ENCODE data around the gene GNPDA2.
"Not testable (repeated sequence)": the region's sequence is repeated elsewhere in the genome, so short reads cannot be mapped to it uniquely, and the experiment has no call there.

Gene GNPDA2

DNA sequence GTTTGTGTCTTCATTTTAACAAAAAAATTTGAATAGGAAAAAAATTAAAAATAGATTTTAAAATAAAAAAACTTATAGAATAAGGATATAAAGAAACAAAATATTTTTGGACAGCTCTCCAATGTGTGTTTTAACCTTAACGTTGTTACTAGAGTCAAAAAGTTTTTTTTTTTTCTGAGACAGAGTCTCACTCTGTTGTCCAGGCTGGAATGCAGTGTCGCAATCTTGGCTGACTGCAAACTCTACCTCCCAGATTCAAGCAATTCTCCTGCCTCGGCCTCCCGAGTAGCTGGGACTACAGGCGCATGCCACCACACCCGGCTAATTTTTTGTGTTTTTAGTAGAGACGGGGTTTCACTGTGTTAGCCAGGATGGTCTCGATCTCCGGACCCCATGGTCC lies 2.3 kb upstream of the GNPDA2 start:
- H3K27me3 ChIP-seq (ENCODE audit: low read depth, low read length); H3K27ac ChIP-seq (ENCODE audit: low read length); H3K9me3 ChIP-seq (ENCODE audit: control insufficient read depth in 1 of 2, low read length in 2 of 2); H3K4me3 ChIP-seq (ENCODE audit: low read depth in 1 of 2, low read length in 2 of 2); H3K36me3 ChIP-seq (ENCODE audit: control insufficient read depth in 1 of 2, insufficient read depth in 2 of 2, low read length in 2 of 2): not testable (repeated sequence)
- peaks cover 5 to 13% of the 10 kb centered on the region in 2 donors for H3K4me1 ChIP-seq (ENCODE audit: control insufficient read depth in 1 of 2, insufficient read depth in 2 of 2, low read length in 2 of 2)

DNA sequence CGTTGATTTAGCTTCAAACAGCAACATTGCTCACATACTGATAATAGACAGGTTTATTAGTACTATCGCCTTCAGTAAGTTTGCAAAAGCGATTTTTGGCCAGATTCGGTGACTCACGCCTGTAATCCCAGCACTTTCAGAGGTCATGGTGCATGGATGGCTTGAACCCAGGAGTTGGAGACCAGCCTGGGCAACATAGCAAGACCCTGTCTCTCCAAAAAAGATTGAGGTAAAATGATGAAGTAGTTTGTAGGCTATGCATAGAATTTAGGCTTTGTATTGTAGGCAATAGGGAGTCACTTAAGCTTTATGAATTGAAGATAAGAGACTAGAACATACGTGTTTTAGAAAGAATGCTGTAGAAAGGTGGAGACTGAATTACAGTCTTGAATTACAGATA lies 1.1 kb upstream of the GNPDA2 start:
- Histone ChIP-seq H3K27me3 (ENCODE audit: low read depth, low read length) (no peaks in the 10 kb centered on the region), H3K9me3 (ENCODE audit: control insufficient read depth in 1 of 2, low read length in 2 of 2) (no peaks in the 10 kb centered on the region), H3K4me3 (ENCODE audit: low read depth in 1 of 2, low read length in 2 of 2) (peak overlapping the region in 1 of 2 donors; percentile 97), H3K27ac (ENCODE audit: low read length) (no peak overlapping the region), H3K36me3 (ENCODE audit: control insufficient read depth in 1 of 2, insufficient read depth in 2 of 2, low read length in 2 of 2) (no peaks in the 10 kb centered on the region), H3K4me1 (ENCODE audit: control insufficient read depth in 1 of 2, insufficient read depth in 2 of 2, low read length in 2 of 2) (peaks cover 5 to 17% of the 10 kb centered on the region in 2 donors)

DNA sequence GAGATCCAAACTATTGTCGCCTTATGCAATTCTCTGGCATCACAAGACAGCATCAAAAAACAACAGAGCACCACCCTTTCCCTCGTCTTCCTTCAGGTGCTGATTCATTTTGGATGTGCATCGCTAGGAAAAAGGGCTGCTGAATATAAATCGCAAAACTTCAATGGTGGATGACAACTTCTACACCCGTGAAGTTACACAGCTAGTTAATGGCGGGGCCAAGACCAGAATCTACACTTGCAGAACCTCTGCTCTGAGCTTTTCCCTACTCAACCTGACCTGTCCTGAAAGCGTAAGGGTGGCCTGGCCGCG lies 674 bp downstream of the GNPDA2 start:
- Histone ChIP-seq H3K4me3 (ENCODE audit: low read depth in 1 of 2, low read length in 2 of 2) (peak overlapping the region; percentile 93 to 97), H3K4me1 (ENCODE audit: control insufficient read depth in 1 of 2, insufficient read depth in 2 of 2, low read length in 2 of 2) (peaks cover 5 to 17% of the 10 kb centered on the region in 2 donors), H3K27me3 (ENCODE audit: low read depth, low read length) (no peaks in the 10 kb centered on the region), H3K27ac (ENCODE audit: low read length) (peak overlapping the region; percentile 75), H3K9me3 (ENCODE audit: control insufficient read depth in 1 of 2, low read length in 2 of 2) (no peaks in the 10 kb centered on the region), H3K36me3 (ENCODE audit: control insufficient read depth in 1 of 2, insufficient read depth in 2 of 2, low read length in 2 of 2) (no peaks in the 10 kb centered on the region)

DNA sequence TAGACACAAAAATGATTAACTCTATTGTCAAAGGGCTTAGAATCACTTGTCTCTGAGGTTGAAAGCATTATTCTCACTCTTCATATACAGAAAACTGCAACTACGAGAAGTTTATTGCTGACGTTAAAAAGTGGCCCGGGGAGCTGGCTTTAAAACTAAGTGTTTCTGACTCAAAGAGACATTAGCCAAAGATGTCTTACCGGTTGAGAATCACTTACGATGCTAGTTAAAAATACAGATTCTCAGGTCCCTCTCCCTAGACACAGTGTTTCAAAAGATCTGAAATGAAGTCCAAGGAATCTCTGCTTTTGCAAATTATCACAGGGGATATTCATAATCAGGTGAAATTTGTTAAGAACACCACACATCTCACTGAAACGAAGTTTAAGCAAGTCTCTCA lies 1.2 kb downstream of the GNPDA2 start:
- peak overlapping the region; percentile 75 for H3K27ac ChIP-seq (ENCODE audit: low read length)
- H3K4me1 ChIP-seq (ENCODE audit: control insufficient read depth in 1 of 2, insufficient read depth in 2 of 2, low read length in 2 of 2): peaks cover 5 to 17% of the 10 kb centered on the region in 2 donors
- no peaks in the 10 kb centered on the region for H3K27me3 ChIP-seq (ENCODE audit: low read depth, low read length)
- no peaks in the 10 kb centered on the region for H3K36me3 ChIP-seq (ENCODE audit: control insufficient read depth in 1 of 2, insufficient read depth in 2 of 2, low read length in 2 of 2)
- H3K4me3 ChIP-seq (ENCODE audit: low read depth in 1 of 2, low read length in 2 of 2): peak overlapping the region; percentile 93 to 97
- no peaks in the 10 kb centered on the region for H3K9me3 ChIP-seq (ENCODE audit: control insufficient read depth in 1 of 2, low read length in 2 of 2)

DNA sequence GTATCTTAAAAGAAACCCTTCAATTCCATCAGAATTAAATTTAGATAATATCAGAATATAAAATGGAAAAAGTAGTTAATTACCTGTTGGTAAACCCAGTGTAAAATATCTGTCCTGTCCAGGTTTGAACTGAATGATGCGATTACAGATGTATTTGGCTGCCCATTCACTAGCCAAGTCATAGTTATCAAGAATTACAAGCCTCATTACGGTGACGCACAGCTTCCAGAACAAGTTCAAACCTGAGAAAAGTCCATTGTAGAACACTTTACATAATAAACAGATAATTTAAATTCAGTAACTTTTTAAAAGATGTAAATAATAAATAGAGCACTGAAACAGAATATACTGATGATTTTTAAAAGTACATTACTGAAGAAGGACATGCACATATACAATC lies 4.4 kb downstream of the GNPDA2 start:
- Histone ChIP-seq H3K36me3 (ENCODE audit: control insufficient read depth in 1 of 2, insufficient read depth in 2 of 2, low read length in 2 of 2) (no peaks in the 10 kb centered on the region), H3K4me1 (ENCODE audit: control insufficient read depth in 1 of 2, insufficient read depth in 2 of 2, low read length in 2 of 2) (peaks cover 4 to 14% of the 10 kb centered on the region in 2 donors), H3K4me3 (ENCODE audit: low read depth in 1 of 2, low read length in 2 of 2) (no peak overlapping the region), H3K9me3 (ENCODE audit: control insufficient read depth in 1 of 2, low read length in 2 of 2) (no peaks in the 10 kb centered on the region), H3K27me3 (ENCODE audit: low read depth, low read length) (no peaks in the 10 kb centered on the region), H3K27ac (ENCODE audit: low read length) (no peak overlapping the region)

DNA sequence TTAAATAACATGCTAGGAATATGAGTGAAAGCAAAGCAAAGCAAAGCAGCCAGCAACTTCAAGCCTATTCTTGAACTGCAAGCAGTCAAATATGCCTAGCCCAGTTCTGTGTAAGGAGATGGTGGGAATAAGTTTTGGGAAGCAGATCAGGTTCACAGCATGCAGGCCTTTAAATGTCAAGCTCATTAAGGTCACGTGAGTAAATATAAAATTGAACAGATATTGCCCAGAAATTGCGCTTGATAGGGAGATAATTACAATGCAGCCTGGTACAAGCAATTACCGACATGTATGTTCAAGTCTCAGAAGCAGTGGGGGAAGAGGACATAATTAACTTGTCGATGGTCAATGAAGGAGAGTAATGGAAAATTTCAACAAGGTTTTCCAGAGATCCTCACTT lies 6.0 kb downstream of the GNPDA2 start:
- H3K9me3 ChIP-seq (ENCODE audit: control insufficient read depth in 1 of 2, low read length in 2 of 2): no peaks in the 10 kb centered on the region
- no peaks in the 10 kb centered on the region for H3K27me3 ChIP-seq (ENCODE audit: low read depth, low read length)
- H3K27ac ChIP-seq (ENCODE audit: low read length): no peak overlapping the region
- no peak overlapping the region for H3K4me3 ChIP-seq (ENCODE audit: low read depth in 1 of 2, low read length in 2 of 2)
- peaks cover 0 to 12% of the 10 kb centered on the region in 2 donors for H3K4me1 ChIP-seq (ENCODE audit: control insufficient read depth in 1 of 2, insufficient read depth in 2 of 2, low read length in 2 of 2)
- no peaks in the 10 kb centered on the region for H3K36me3 ChIP-seq (ENCODE audit: control insufficient read depth in 1 of 2, insufficient read depth in 2 of 2, low read length in 2 of 2)

DNA sequence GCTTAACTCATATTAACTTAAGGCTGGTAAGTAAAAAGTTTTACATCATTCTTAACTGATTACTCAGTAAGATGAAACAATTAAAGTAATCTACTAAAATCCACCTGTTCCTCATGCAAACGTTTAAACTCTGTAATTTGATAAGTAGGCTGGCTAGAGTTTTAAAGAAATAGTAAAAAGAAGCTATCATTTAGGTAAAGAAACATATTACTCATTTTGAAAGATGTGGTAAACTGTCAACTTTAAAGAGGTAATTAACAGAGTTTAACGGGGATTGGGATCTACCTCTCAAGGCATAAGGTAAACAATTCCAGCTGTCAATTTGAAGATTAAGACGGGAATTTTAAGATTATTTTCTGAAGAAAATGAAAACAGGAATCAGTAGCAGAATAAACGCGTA lies 9.8 kb downstream of the GNPDA2 start:
- H3K9me3 ChIP-seq (ENCODE audit: control insufficient read depth in 1 of 2, low read length in 2 of 2): no peaks in the 10 kb centered on the region
- no peak overlapping the region for H3K27ac ChIP-seq (ENCODE audit: low read length)
- H3K27me3 ChIP-seq (ENCODE audit: low read depth, low read length): no peaks in the 10 kb centered on the region
- no peak overlapping the region for H3K4me3 ChIP-seq (ENCODE audit: low read depth in 1 of 2, low read length in 2 of 2)
- peaks cover 3 to 9% of the 10 kb centered on the region in 2 donors for H3K36me3 ChIP-seq (ENCODE audit: control insufficient read depth in 1 of 2, insufficient read depth in 2 of 2, low read length in 2 of 2)
- H3K4me1 ChIP-seq (ENCODE audit: control insufficient read depth in 1 of 2, insufficient read depth in 2 of 2, low read length in 2 of 2): no peaks in the 10 kb centered on the region

DNA sequence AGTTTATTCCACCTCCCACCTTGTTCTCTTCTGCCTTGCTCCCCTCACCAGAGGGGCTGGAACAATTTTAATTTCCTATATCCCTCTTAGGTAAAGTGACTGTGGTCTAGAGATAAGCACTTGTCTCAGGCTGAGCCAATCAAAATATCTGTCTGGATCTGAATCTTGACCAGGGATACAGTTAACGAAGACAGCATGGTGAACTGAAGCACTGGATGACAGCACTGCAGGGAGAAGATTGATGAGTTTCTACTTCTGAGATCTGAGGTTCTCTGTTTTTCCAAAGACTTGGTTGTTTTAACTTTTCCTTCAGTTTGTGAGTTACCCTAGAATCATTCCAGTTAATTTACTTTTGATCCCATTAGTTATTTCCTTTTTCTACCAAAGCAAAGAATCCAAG lies 13.2 kb downstream of the GNPDA2 start:
- H3K27me3 ChIP-seq (ENCODE audit: low read depth, low read length): no peaks in the 10 kb centered on the region
- no peak overlapping the region for H3K4me3 ChIP-seq (ENCODE audit: low read depth in 1 of 2, low read length in 2 of 2)
- H3K27ac ChIP-seq (ENCODE audit: low read length): no peak overlapping the region
- H3K9me3 ChIP-seq (ENCODE audit: control insufficient read depth in 1 of 2, low read length in 2 of 2): no peaks in the 10 kb centered on the region
- H3K4me1 ChIP-seq (ENCODE audit: control insufficient read depth in 1 of 2, insufficient read depth in 2 of 2, low read length in 2 of 2): no peaks in the 10 kb centered on the region
- H3K36me3 ChIP-seq (ENCODE audit: control insufficient read depth in 1 of 2, insufficient read depth in 2 of 2, low read length in 2 of 2): peaks cover 9 to 11% of the 10 kb centered on the region in 2 donors

DNA sequence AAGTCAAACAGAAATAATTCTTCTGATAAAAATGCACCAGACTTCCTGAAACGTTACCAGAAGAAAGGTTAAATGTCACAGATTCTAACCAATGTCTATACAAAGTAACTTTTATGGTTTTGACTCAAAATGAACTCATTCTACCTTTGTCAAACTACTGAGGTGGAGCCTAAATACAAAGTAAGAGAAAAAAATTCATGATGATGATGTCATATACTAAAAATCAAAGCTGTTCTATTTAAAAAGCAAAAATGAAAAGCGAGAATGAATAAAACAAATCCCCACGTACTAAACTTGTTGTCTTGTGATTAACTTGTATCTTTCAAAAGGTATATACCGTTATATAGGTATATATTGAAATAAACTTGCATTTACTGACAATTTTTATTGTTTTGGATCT lies 21.7 kb downstream of the GNPDA2 start:
- Histone ChIP-seq H3K4me3 (ENCODE audit: low read depth in 1 of 2, low read length in 2 of 2) (no peak overlapping the region), H3K27me3 (ENCODE audit: low read depth, low read length) (no peaks in the 10 kb centered on the region), H3K9me3 (ENCODE audit: control insufficient read depth in 1 of 2, low read length in 2 of 2) (no peaks in the 10 kb centered on the region), H3K4me1 (ENCODE audit: control insufficient read depth in 1 of 2, insufficient read depth in 2 of 2, low read length in 2 of 2) (no peaks in the 10 kb centered on the region), H3K36me3 (ENCODE audit: control insufficient read depth in 1 of 2, insufficient read depth in 2 of 2, low read length in 2 of 2) (peaks cover 21 to 53% of the 10 kb centered on the region in 2 donors), H3K27ac (ENCODE audit: low read length) (no peak overlapping the region)

DNA sequence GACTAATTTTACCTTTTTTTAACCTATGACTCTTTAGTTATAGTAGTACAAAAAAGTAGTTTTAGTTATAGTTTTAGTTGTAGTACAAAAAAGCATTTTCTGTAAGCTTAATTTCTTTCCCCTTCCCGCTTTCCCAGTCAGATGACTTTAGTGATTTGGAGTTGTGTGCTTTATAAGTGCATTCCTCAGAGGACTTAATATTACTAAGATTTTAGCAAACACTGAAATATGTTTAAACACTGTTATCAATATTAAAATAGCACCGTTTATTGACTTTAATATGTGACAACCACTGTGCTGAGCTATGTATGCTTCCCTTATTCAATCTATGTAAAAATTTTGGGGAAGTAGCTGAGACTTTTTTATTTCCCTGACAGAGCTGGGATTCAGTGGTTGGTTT lies 25.3 kb downstream of the GNPDA2 start:
- Histone ChIP-seq H3K9me3 (ENCODE audit: control insufficient read depth in 1 of 2, low read length in 2 of 2) (no peaks in the 10 kb centered on the region), H3K4me1 (ENCODE audit: control insufficient read depth in 1 of 2, insufficient read depth in 2 of 2, low read length in 2 of 2) (no peaks in the 10 kb centered on the region), H3K36me3 (ENCODE audit: control insufficient read depth in 1 of 2, insufficient read depth in 2 of 2, low read length in 2 of 2) (peaks cover 31 to 72% of the 10 kb centered on the region in 2 donors), H3K27ac (ENCODE audit: low read length) (no peak overlapping the region), H3K27me3 (ENCODE audit: low read depth, low read length) (no peaks in the 10 kb centered on the region), H3K4me3 (ENCODE audit: low read depth in 1 of 2, low read length in 2 of 2) (no peak overlapping the region)

DNA sequence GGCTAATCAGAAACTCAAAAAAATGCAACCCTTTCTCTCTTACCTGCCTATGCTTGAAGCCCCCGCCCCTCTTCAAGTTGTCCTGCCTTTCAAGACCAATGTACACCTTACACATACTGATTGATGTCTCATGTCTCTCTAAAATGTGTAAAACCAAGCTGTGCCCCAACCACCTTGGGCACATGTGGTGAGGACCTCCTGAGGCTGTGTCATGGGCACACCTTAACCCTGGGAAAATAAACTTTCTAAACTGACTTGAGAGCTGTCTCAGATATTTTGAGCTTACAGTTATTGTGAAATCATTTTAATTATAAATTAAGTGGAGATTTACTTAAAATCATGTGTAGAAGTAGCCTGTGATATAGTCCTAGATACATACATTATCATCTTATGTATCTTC lies 25.9 kb downstream of the GNPDA2 start:
- Histone ChIP-seq H3K27me3 (ENCODE audit: low read depth, low read length) (no peaks in the 10 kb centered on the region), H3K27ac (ENCODE audit: low read length) (no peak overlapping the region), H3K36me3 (ENCODE audit: control insufficient read depth in 1 of 2, insufficient read depth in 2 of 2, low read length in 2 of 2) (peaks cover 36 to 74% of the 10 kb centered on the region in 2 donors)

DNA sequence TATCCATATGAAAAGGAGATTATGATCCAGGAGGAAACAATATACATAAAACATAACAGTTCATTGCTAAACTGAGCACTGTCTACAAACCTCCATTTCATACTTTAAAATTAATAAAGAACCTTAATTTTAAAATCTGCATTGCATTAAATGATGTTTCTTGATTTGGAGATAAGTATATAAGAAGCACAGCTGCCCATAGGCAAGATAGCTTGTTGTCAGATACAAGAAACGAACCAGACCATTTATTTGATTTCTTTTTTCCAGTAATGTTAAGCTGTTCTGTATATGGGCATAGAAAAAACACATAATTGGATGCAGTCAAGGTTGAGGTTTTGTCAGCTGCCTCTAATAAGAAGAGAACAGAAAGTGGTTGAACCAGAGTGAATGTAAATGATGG lies 41.7 kb downstream of the GNPDA2 start:
- H3K4me3 ChIP-seq (ENCODE audit: low read depth in 1 of 2, low read length in 2 of 2): no peak overlapping the region
- H3K27ac ChIP-seq (ENCODE audit: low read length): no peak overlapping the region
- no peaks in the 10 kb centered on the region for H3K27me3 ChIP-seq (ENCODE audit: low read depth, low read length)
- no peaks in the 10 kb centered on the region for H3K9me3 ChIP-seq (ENCODE audit: control insufficient read depth in 1 of 2, low read length in 2 of 2)
- peaks cover 0 to 6% of the 10 kb centered on the region in 2 donors for H3K4me1 ChIP-seq (ENCODE audit: control insufficient read depth in 1 of 2, insufficient read depth in 2 of 2, low read length in 2 of 2)
- peaks cover 30 to 37% of the 10 kb centered on the region in 2 donors for H3K36me3 ChIP-seq (ENCODE audit: control insufficient read depth in 1 of 2, insufficient read depth in 2 of 2, low read length in 2 of 2)

More for the DNA sequence above, 25.9 kb downstream of the GNPDA2 start:
- Histone ChIP-seq H3K4me1 (ENCODE audit: control insufficient read depth in 1 of 2, insufficient read depth in 2 of 2, low read length in 2 of 2) (no peaks in the 10 kb centered on the region), H3K4me3 (ENCODE audit: low read depth in 1 of 2, low read length in 2 of 2) (no peak overlapping the region), H3K9me3 (ENCODE audit: control insufficient read depth in 1 of 2, low read length in 2 of 2) (no peaks in the 10 kb centered on the region)
